Measurements from ENCODE around the gene SLC30A3. TPM values are rescaled to one million over a fixed set of nuclear protein-coding genes. Genes with fewer than 3 reads are reported as not detected.

SLC30A3 gene
- total and polyA plus RNA-seq, 2 of the 13 experiments (the other 11 are each of a cell fraction or from before 2014, with no cell fraction given) = 0.38 to 0.79 TPM

- no peak; the same call in 1 of the 2 replicates for TF ChIP-seq GLI4 (CRISPR knock-in tag; IDR thresholded peaks at IDR 0.05; ENCODE audit: borderline replicate concordance)
- peak in 1 of 2 experiments; percentile 9; a peak in 3 of 4 replicates for TF ChIP-seq NR2F1 (CRISPR knock-in tag; IDR thresholded peaks at IDR 0.05)
- TF ChIP-seq, protein P1, sequence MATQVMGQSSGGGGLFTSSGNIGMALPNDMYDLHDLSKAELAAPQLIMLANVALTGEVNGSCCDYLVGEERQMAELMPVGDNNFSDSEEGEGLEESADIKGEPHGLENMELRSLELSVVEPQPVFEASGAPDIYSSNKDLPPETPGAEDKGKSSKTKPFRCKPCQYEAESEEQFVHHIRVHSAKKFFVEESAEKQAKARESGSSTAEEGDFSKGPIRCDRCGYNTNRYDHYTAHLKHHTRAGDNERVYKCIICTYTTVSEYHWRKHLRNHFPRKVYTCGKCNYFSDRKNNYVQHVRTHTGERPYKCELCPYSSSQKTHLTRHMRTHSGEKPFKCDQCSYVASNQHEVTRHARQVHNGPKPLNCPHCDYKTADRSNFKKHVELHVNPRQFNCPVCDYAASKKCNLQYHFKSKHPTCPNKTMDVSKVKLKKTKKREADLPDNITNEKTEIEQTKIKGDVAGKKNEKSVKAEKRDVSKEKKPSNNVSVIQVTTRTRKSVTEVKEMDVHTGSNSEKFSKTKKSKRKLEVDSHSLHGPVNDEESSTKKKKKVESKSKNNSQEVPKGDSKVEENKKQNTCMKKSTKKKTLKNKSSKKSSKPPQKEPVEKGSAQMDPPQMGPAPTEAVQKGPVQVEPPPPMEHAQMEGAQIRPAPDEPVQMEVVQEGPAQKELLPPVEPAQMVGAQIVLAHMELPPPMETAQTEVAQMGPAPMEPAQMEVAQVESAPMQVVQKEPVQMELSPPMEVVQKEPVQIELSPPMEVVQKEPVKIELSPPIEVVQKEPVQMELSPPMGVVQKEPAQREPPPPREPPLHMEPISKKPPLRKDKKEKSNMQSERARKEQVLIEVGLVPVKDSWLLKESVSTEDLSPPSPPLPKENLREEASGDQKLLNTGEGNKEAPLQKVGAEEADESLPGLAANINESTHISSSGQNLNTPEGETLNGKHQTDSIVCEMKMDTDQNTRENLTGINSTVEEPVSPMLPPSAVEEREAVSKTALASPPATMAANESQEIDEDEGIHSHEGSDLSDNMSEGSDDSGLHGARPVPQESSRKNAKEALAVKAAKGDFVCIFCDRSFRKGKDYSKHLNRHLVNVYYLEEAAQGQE (IDR thresholded peaks at IDR 0.05; ENCODE audit: borderline replicate concordance in 1 of 2, low read depth in 1 of 2, low read length in 2 of 2) = peak in 1 of 2 experiments; percentile 75; a peak in 1 of 4 replicates
- 0 out of 2 replicates have a peak, but pooled peaks have one; percentile 17 for TF ChIP-seq ZSCAN20 (CRISPR knock-in tag; IDR thresholded peaks at IDR 0.05; ENCODE audit: borderline replicate concordance)
- peak; percentile 13; the same call in 1 of the 2 replicates for TF ChIP-seq ZNF264 (CRISPR knock-in tag; IDR thresholded peaks at IDR 0.05)
- peak; percentile 90; the same call in 1 of the 2 replicates for TF ChIP-seq NAIF1 (CRISPR knock-in tag; IDR thresholded peaks at IDR 0.05; ENCODE audit: borderline replicate concordance)
- peak; percentile 93 for TF ChIP-seq ZHX1 (CRISPR knock-in tag; IDR thresholded peaks at IDR 0.05; ENCODE audit: low read depth)
- TF ChIP-seq ZMAT3 (CRISPR knock-in tag; conservative IDR thresholded peaks at IDR 0.05) = peak; percentile 85
- no peak for TF ChIP-seq PHB2 (IDR thresholded peaks at IDR 0.05; ENCODE audit: partially characterized antibody)
- no peak for TF ChIP-seq ZMAT5 (CRISPR knock-in tag; IDR thresholded peaks at IDR 0.05; ENCODE audit: borderline replicate concordance, low read depth)
- TF ChIP-seq JUNB (CRISPR knock-in tag; IDR thresholded peaks at IDR 0.05; ENCODE audit: borderline replicate concordance) = no peak
- TF ChIP-seq, protein P2, sequence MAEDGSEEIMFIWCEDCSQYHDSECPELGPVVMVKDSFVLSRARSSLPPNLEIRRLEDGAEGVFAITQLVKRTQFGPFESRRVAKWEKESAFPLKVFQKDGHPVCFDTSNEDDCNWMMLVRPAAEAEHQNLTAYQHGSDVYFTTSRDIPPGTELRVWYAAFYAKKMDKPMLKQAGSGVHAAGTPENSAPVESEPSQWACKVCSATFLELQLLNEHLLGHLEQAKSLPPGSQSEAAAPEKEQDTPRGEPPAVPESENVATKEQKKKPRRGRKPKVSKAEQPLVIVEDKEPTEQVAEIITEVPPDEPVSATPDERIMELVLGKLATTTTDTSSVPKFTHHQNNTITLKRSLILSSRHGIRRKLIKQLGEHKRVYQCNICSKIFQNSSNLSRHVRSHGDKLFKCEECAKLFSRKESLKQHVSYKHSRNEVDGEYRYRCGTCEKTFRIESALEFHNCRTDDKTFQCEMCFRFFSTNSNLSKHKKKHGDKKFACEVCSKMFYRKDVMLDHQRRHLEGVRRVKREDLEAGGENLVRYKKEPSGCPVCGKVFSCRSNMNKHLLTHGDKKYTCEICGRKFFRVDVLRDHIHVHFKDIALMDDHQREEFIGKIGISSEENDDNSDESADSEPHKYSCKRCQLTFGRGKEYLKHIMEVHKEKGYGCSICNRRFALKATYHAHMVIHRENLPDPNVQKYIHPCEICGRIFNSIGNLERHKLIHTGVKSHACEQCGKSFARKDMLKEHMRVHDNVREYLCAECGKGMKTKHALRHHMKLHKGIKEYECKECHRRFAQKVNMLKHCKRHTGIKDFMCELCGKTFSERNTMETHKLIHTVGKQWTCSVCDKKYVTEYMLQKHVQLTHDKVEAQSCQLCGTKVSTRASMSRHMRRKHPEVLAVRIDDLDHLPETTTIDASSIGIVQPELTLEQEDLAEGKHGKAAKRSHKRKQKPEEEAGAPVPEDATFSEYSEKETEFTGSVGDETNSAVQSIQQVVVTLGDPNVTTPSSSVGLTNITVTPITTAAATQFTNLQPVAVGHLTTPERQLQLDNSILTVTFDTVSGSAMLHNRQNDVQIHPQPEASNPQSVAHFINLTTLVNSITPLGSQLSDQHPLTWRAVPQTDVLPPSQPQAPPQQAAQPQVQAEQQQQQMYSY (CRISPR knock-in tag; IDR thresholded peaks at IDR 0.05) = peak; percentile 58; the same call in 1 of the 2 replicates
- TF ChIP-seq ZNF232 (CRISPR knock-in tag; IDR thresholded peaks at IDR 0.05; ENCODE audit: borderline replicate concordance) = peak; percentile 87; the same call in 1 of the 2 replicates
- TF ChIP-seq ZBTB2 (CRISPR knock-in tag; IDR thresholded peaks at IDR 0.05; ENCODE audit: low read depth) = peak; percentile 86
- TF ChIP-seq TBL1XR1 (IDR thresholded peaks at IDR 0.05; ENCODE audit: borderline replicate concordance, low read length, partially characterized antibody) = no peak
Measured at GRCh38 chr2:27211943-27212625, 50.8 kb downstream of the SLC30A3 start, which contains the start of the genes ATRAID and SLC5A6 (continued).
